Keratinocyte (primary cell): ENCODE data around the gene CLPSL2. TPM values are rescaled to one million over a fixed set of nuclear protein-coding genes. Genes with fewer than 3 reads are reported as not detected.
"Not testable (repeated sequence)": the region's sequence is repeated elsewhere in the genome, so short reads cannot be mapped to it uniquely, and the experiment has no call there.

Source experiments
- DNase-seq: peaks from one replicate; pipeline ENCODE4 v3.0.0-alpha.2; 2011; ENCODE audit warnings: low read depth, missing footprints, low spot score
- FAIRE-seq: peaks from 2 replicates; lab custom pipeline; 2011; peaks lifted over from hg19 to GRCh38; lab: Jason Lieb, UNC
- H2AFZ ChIP-seq: 2 replicates; pipeline ENCODE4 v1.6.0; 2012; ENCODE audit warnings: low read length, control low read depth, inconsistent platforms; ENCODE audit not compliant: control insufficient read depth
- H3K27ac ChIP-seq: 2 replicates; pipeline ENCODE4 v1.5.1; 2011; ENCODE audit warnings: low read length; ENCODE audit not compliant: control insufficient read depth, insufficient read depth
- H3K27me3 ChIP-seq: 3 replicates; pipeline ENCODE4 v1.6.0; 2011; ENCODE audit warnings: low read length; ENCODE audit not compliant: control insufficient read depth, insufficient read depth; ENCODE audit errors: extremely low read depth
- H3K36me3 ChIP-seq, 2 experiments: 2 replicates in 1 of 2; 3 replicates in 1 of 2; pipeline ENCODE4 v1.5.1; 2011; ENCODE audit warnings: low read length in 2 of 2, mild to moderate bottlenecking in 1 of 2; ENCODE audit not compliant: control insufficient read depth in 2 of 2, insufficient read depth in 2 of 2; ENCODE audit errors: extremely low read depth in 1 of 2
- H3K4me1 ChIP-seq: 3 replicates; pipeline ENCODE4 v1.5.1; 2011; ENCODE audit warnings: low read length; ENCODE audit not compliant: control insufficient read depth, insufficient read depth; ENCODE audit errors: extremely low read depth
- H3K4me2 ChIP-seq: 3 replicates; pipeline ENCODE4 v1.6.0; 2011; ENCODE audit warnings: low read depth, low read length; ENCODE audit not compliant: control insufficient read depth, insufficient read depth; ENCODE audit errors: extremely low read depth
- H3K4me3 ChIP-seq, 3 experiments: fragments of 200-600 bp in 1 of 3; sonication (generic) in 1 of 3; 2 replicates in 2 of 3; 3 replicates in 1 of 3; pipeline ENCODE4 v1.5.1; 2011 to 2016; ENCODE audit warnings: low read length in 3 of 3, mild to moderate bottlenecking in 3 of 3, control low read depth in 2 of 3, inconsistent platforms in 1 of 3, low read depth in 1 of 3, mixed read lengths in 1 of 3, mixed run types in 1 of 3, moderate library complexity in 1 of 3; ENCODE audit not compliant: control insufficient read depth in 2 of 3, insufficient read depth in 2 of 3; ENCODE audit errors: extremely low read depth in 1 of 3
- H3K79me2 ChIP-seq: 2 replicates; pipeline ENCODE4 v1.6.0; 2012; ENCODE audit warnings: low read length; ENCODE audit not compliant: control insufficient read depth, insufficient read depth
- H3K9ac ChIP-seq: 3 replicates; pipeline ENCODE4 v1.6.0; 2011; ENCODE audit warnings: low read length; ENCODE audit not compliant: control insufficient read depth, insufficient read depth; ENCODE audit errors: extremely low read depth
- H3K9me1 ChIP-seq: 3 replicates; pipeline ENCODE4 v1.6.0; 2011; ENCODE audit warnings: low read length; ENCODE audit not compliant: control insufficient read depth, insufficient read depth; ENCODE audit errors: extremely low read depth
- H3K9me3 ChIP-seq: 2 replicates; pipeline ENCODE4 v1.5.1; 2012; ENCODE audit warnings: low read depth, low read length; ENCODE audit not compliant: control insufficient read depth
- H4K20me1 ChIP-seq: 3 replicates; pipeline ENCODE4 v1.6.0; 2011; ENCODE audit warnings: low read length; ENCODE audit not compliant: control insufficient read depth, insufficient read depth; ENCODE audit errors: extremely low read depth
- EZH2 ChIP-seq: IDR thresholded peaks from one replicate; pipeline ENCODE4 v1.6.1; 2012; ENCODE audit warnings: inconsistent platforms, mild to moderate bottlenecking, low read length, moderate library complexity
- dilution Hi-C: fragments of 300-500 bp; cut with MboI; formaldehyde crosslinking; loops from one replicate; pipeline ENCODE4 v1.7.0; 2020; ENCODE audit warnings: low sequenced_read_pairs; ENCODE audit not compliant: extremely low pct_ligation_motif_present
- polyA plus RNA-seq, 5 experiments: library from polyadenylated mRNA; depleted of rRNA in 3 of 5; stranded (reverse) in 3 of 5; stranded (forward) in 1 of 5; unstranded in 1 of 5; fragments of >200 nt; gene quantifications; 1 replicate in 1 of 5; 2 replicates in 3 of 5; 3 replicates in 1 of 5; pipeline versions ENCODE4 v1.2.1 to v1.2.3, GENCODE V29; 2011 to 2012; ENCODE audit warnings: missing spikeins in 2 of 5, low read depth in 1 of 5, low replicate concordance in 1 of 5
- TF ChIP-seq, protein P1 (sequence below), 3 experiments: IDR thresholded peaks in 1 of 3; conservative IDR thresholded peaks in 1 of 3; optimal IDR thresholded peaks in 1 of 3; 2 replicates in 2 of 3; 3 replicates in 1 of 3; pipeline versions ENCODE3 to v1.5.1; 2011; ENCODE audit warnings: low read length in 3 of 3, mild to moderate bottlenecking in 3 of 3, moderate library complexity in 2 of 3, control low read depth in 1 of 3, inconsistent platforms in 1 of 3; ENCODE audit not compliant: insufficient read depth in 2 of 3; ENCODE audit errors: extremely low read depth in 1 of 3

The CLPSL2 gene
- polyA plus RNA-seq, 1 donor (not counting 4 experiments of a cell fraction or from before 2014, with no cell fraction given): not detected

DNA sequence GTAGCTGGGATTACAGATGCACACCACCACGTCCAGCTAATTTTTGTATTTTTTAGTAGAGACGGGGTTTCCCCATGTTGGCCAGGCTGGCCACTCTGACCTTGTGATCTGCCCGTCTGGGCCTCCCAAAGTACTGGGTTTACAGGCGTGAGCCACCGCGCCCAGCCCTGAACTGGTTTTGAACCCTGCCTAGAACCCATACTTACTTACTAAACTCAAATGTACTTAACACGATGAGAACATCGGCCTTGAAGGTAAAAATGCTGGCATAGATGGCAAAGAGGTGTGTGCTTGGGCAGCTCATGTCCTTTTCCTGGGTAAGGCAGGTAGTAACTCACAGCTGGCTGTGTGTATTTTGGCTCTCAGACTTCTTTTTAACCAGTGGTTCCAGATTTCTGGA is 42.8 kb upstream of the CLPSL2 start:
- Histone ChIP-seq H3K9me1 (no peaks in the 10 kb centered on the region), H3K4me2 (no peak overlapping the region), H3K27me3 (no peaks in the 10 kb centered on the region), H3K4me3 (no peak overlapping the region), H3K27ac (peak overlapping the region; percentile 2), H2AFZ (peak overlapping the region; percentile 45), H3K36me3 (no peaks in the 10 kb centered on the region), H3K79me2 (no peaks in the 10 kb centered on the region), H3K9me3 (no peaks in the 10 kb centered on the region), H3K9ac (peak overlapping the region; percentile 26), H4K20me1 (no peaks in the 10 kb centered on the region), H3K4me1 (peaks cover 42% of the 10 kb centered on the region)
- dilution Hi-C loops: loop anchor here (25.0 kb wide), 1 partner anchor 171 kb away; no protein-coding TSS in a partner anchor
- TF ChIP-seq, protein P1, sequence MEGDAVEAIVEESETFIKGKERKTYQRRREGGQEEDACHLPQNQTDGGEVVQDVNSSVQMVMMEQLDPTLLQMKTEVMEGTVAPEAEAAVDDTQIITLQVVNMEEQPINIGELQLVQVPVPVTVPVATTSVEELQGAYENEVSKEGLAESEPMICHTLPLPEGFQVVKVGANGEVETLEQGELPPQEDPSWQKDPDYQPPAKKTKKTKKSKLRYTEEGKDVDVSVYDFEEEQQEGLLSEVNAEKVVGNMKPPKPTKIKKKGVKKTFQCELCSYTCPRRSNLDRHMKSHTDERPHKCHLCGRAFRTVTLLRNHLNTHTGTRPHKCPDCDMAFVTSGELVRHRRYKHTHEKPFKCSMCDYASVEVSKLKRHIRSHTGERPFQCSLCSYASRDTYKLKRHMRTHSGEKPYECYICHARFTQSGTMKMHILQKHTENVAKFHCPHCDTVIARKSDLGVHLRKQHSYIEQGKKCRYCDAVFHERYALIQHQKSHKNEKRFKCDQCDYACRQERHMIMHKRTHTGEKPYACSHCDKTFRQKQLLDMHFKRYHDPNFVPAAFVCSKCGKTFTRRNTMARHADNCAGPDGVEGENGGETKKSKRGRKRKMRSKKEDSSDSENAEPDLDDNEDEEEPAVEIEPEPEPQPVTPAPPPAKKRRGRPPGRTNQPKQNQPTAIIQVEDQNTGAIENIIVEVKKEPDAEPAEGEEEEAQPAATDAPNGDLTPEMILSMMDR (optimal IDR thresholded peaks at IDR 0.05 in 1 of 3, IDR thresholded peaks at IDR 0.05 in 1 of 3, conservative IDR thresholded peaks at IDR 0.05 in 1 of 3; ENCODE audit: extremely low read depth in 1 of 3, insufficient read depth in 2 of 3, low read length in 3 of 3): no peak
- TF ChIP-seq EZH2: no peak
- FAIRE-seq (no peak), DNase-seq (no peak)

DNA sequence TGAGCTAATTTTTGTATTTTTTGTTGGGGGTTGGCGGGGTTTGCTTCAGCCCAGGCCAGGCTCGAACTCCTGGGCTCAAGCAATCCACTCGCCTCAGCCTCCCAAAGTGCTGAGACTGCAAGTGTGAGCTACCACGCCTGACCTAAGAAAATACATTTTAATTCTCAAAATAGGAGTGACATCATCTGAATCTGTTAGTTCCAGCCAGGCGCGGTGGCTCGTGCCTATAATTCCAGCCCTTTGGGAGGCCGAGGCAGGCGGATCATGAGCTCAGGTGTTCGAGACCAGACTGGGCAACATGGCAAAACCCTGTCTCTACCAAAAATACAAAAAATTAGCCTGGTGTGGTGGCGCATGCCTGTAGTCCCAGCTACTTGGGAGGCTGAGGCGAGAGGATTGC is 42.1 kb upstream of the CLPSL2 start:
- not testable (repeated sequence) for H3K4me2 ChIP-seq, FAIRE-seq, H3K9ac ChIP-seq, H2AFZ ChIP-seq, H3K9me3 ChIP-seq, H3K79me2 ChIP-seq, H3K36me3 ChIP-seq, H3K9me1 ChIP-seq, H3K27me3 ChIP-seq, H4K20me1 ChIP-seq, H3K27ac ChIP-seq, DNase-seq, H3K4me3 ChIP-seq
- dilution Hi-C loops: loop anchor here (25.0 kb wide), 1 partner anchor 172 kb away; no protein-coding TSS in a partner anchor
- H3K4me1 ChIP-seq: peaks cover 35% of the 10 kb centered on the region

DNA sequence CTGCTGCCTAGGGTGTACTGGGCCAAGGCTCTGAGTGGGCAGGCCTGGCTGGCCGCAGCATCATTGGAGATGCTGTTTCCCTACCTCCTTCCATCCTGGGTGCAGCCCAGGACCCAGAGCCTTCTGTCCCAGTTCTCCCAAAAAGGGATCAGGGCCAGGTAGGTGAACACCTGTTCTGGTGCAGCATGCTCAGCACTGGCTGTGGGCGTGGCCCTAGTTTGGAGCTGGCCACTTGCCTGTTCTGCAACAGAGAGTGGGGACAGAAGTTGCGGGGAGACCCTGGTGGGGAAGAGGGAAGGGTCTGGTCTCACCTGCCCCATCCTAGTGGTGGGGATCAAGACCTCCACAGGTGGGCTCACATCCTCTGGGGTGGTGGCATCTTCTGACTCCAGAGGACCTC is 40.9 kb upstream of the CLPSL2 start:
- DNase-seq: no peak
- H3K4me1 ChIP-seq: peaks cover 29% of the 10 kb centered on the region
- no peak overlapping the region for H3K4me3 ChIP-seq
- no peak for FAIRE-seq
- no peaks in the 10 kb centered on the region for H3K9me3 ChIP-seq
- no peak overlapping the region for H3K9ac ChIP-seq
- no peak overlapping the region for H3K4me2 ChIP-seq
- TF ChIP-seq EZH2: no peak
- TF ChIP-seq, protein P1 (optimal IDR thresholded peaks at IDR 0.05 in 1 of 3, IDR thresholded peaks at IDR 0.05 in 1 of 3, conservative IDR thresholded peaks at IDR 0.05 in 1 of 3; ENCODE audit: extremely low read depth in 1 of 3, insufficient read depth in 2 of 3, low read length in 3 of 3): no peak
- H4K20me1 ChIP-seq: no peaks in the 10 kb centered on the region
- H2AFZ ChIP-seq: no peak overlapping the region
- no peaks in the 10 kb centered on the region for H3K9me1 ChIP-seq
- dilution Hi-C loops: loop anchor here (25.0 kb wide), 1 partner anchor 173 kb away; no protein-coding TSS in a partner anchor
- no peaks in the 10 kb centered on the region for H3K79me2 ChIP-seq
- no peaks in the 10 kb centered on the region for H3K27me3 ChIP-seq
- no peak overlapping the region for H3K27ac ChIP-seq
- H3K36me3 ChIP-seq: no peaks in the 10 kb centered on the region
